HCT116 (cell line): ENCODE measurements around the gene RFC4. TPM values are rescaled to one million over a fixed set of nuclear protein-coding genes. Genes with fewer than 3 reads are reported as not detected.

Experiments used
- ATAC-seq: fragments of 200-7000 bp; cut with Tn5 transposase; 2 replicates; pipeline ENCODE4 v1.9.1; 2020; ENCODE audit warnings: mild to moderate bottlenecking, moderate library complexity
- BruUV-seq: library from RNA; stranded (reverse); fragments of 400-500 nt; replicated peaks from 2 replicates; lab custom pipeline; 2021; lab: Mats Ljungman, UMichigan
- CTCF ChIA-PET: fragments of 300-600 bp; sonication (Branson Sonifier 250); formaldehyde crosslinking; loops from one replicate; lab custom pipeline; 2021; ENCODE audit warnings: antibody characterized with exemption; lab: Charles Lee
- POLR2A ChIA-PET: fragments of 300-600, 350-600 bp; sonication (Branson Sonifier 250); formaldehyde crosslinking; loops from one replicate; lab custom pipeline; 2021; ENCODE audit warnings: antibody characterized with exemption; lab: Charles Lee
- RAD21 ChIA-PET, 2 experiments: fragments of 300-600 bp; sonication (Branson Sonifier 250); formaldehyde crosslinking; loops; one replicate each; lab custom pipeline; 2023; ENCODE audit warnings: low total read pairs in 2 of 2; ENCODE audit not compliant: uncharacterized antibody in 2 of 2, unreplicated experiment in 2 of 2, low non-redundant PET in 1 of 2; lab: Charles Lee
- DNase-seq: peaks from one replicate; pipeline ENCODE4 v3.0.0-alpha.2; 2010; ENCODE audit warnings: low read depth, low spot score
- H2AFZ ChIP-seq: fragments of 200-600 bp; shearing (Covaris generic), sonication (generic); 2 replicates; pipeline ENCODE4 v1.6.1; 2017; ENCODE audit warnings: low read depth, mixed run types, mixed read lengths, antibody characterized with exemption, low read length; ENCODE audit not compliant: poor library complexity, severe bottlenecking
- H3K27ac ChIP-seq: 2 replicates; pipeline ENCODE4 v1.5.1; 2012; ENCODE audit warnings: low read depth, low read length
- H3K27me3 ChIP-seq: fragments of 200-600 bp; sonication (generic); 2 replicates; pipeline ENCODE4 v1.6.1; 2016; ENCODE audit warnings: mixed run types, low read length, mixed read lengths; ENCODE audit not compliant: insufficient read depth
- H3K36me3 ChIP-seq, 2 experiments: fragments of 200-500 bp in 1 of 2; fragments of 200-600 bp in 1 of 2; sonication (Bioruptor generic) in 1 of 2; sonication (generic) in 1 of 2; 2 replicates each; pipeline versions ENCODE4 v1.5.1 to v1.6.1; 2014 to 2016; ENCODE audit warnings: low read length in 2 of 2, inconsistent platforms in 1 of 2, mixed read lengths in 1 of 2, mixed run types in 1 of 2; ENCODE audit not compliant: insufficient read depth in 2 of 2, control insufficient read depth in 1 of 2
- H3K4me1 ChIP-seq, 2 experiments: fragments of 200-600 bp in 1 of 2; sonication (generic) in 1 of 2; 2 replicates each; pipeline versions ENCODE4 v1.5.1 to v1.6.1; 2012 to 2017; ENCODE audit warnings: low read length in 2 of 2, inconsistent platforms in 1 of 2, mild to moderate bottlenecking in 1 of 2, mixed read lengths in 1 of 2, mixed run types in 1 of 2, moderate library complexity in 1 of 2; ENCODE audit not compliant: insufficient read depth in 2 of 2, control insufficient read depth in 1 of 2
- H3K4me2 ChIP-seq: fragments of 200-600 bp; sonication (generic); 2 replicates; pipeline ENCODE4 v1.6.1; 2017; ENCODE audit warnings: mixed run types, low read length, mixed read lengths
- H3K4me3 ChIP-seq, 2 experiments: fragments of 200-600 bp in 1 of 2; sonication (generic) in 1 of 2; replicated peaks in 1 of 2; 2 replicates each; pipeline ENCODE4 v1.5.1; 2011 to 2016; ENCODE audit warnings: low read length in 2 of 2, control low read depth in 1 of 2, low read depth in 1 of 2, mild to moderate bottlenecking in 1 of 2, mixed read lengths in 1 of 2, mixed run types in 1 of 2
- H3K79me2 ChIP-seq: fragments of 200-600 bp; sonication (generic); 2 replicates; pipeline ENCODE4 v1.6.1; 2017; ENCODE audit warnings: mild to moderate bottlenecking, mixed run types, low read length, moderate library complexity, mixed read lengths; ENCODE audit not compliant: insufficient read depth
- H3K9ac ChIP-seq: fragments of 200-600 bp; sonication (generic); 2 replicates; pipeline ENCODE4 v1.6.1; 2016; ENCODE audit warnings: low read length, mixed read lengths
- H3K9me2 ChIP-seq: fragments of 200-600 bp; sonication (generic), shearing (Covaris generic); 2 replicates; pipeline ENCODE4 v1.6.1; 2017; ENCODE audit warnings: mixed run types, mild to moderate bottlenecking, moderate library complexity; ENCODE audit not compliant: insufficient read depth
- H3K9me3 ChIP-seq, 2 experiments: fragments of 200-500 bp in 1 of 2; fragments of 200-600 bp in 1 of 2; sonication (Bioruptor generic) in 1 of 2; sonication (generic) in 1 of 2; 2 replicates each; pipeline ENCODE4 v1.6.1; 2014 to 2017; ENCODE audit warnings: low read length in 2 of 2, mixed read lengths in 2 of 2, inconsistent platforms in 1 of 2, low read depth in 1 of 2, mild to moderate bottlenecking in 1 of 2, mixed run types in 1 of 2, moderate library complexity in 1 of 2; ENCODE audit not compliant: control insufficient read depth in 1 of 2, insufficient read depth in 1 of 2
- H4K20me1 ChIP-seq: fragments of 200-600 bp; sonication (generic), shearing (Covaris generic); 2 replicates; pipeline ENCODE4 v1.6.1; 2017; ENCODE audit warnings: mixed run types, mild to moderate bottlenecking, moderate library complexity; ENCODE audit not compliant: insufficient read depth
- CEBPB ChIP-seq: IDR thresholded peaks from 2 replicates; pipeline ENCODE4 v1.6.1; 2012; ENCODE audit warnings: low read depth
- CTCF ChIP-seq, 3 experiments: fragments of 200-600 bp in 1 of 3; sonication (generic) in 1 of 3; IDR thresholded peaks in 2 of 3; conservative IDR thresholded peaks in 1 of 3; 2 replicates each; pipeline ENCODE4 v1.5.1; 2012 to 2017; ENCODE audit warnings: low read depth in 2 of 3, low read length in 2 of 3, antibody characterized with exemption in 1 of 3, borderline replicate concordance in 1 of 3, control low read depth in 1 of 3, mild to moderate bottlenecking in 1 of 3, mixed read lengths in 1 of 3, mixed run types in 1 of 3, moderate library complexity in 1 of 3; ENCODE audit not compliant: insufficient read depth in 1 of 3
- EGR1 ChIP-seq: IDR thresholded peaks from 2 replicates; pipeline ENCODE4 v1.6.1; 2012; ENCODE audit warnings: low read depth
- ELF1 ChIP-seq: IDR thresholded peaks from 2 replicates; pipeline ENCODE4 v1.6.1; 2012; ENCODE audit warnings: low read depth, borderline replicate concordance
- EZH2phosphoT487 ChIP-seq: fragments of 200-600 bp; IDR thresholded peaks from 2 replicates; pipeline ENCODE4 v1.6.1; 2018; ENCODE audit warnings: antibody characterized with exemption, borderline replicate concordance
- FOSL1 ChIP-seq: IDR thresholded peaks from 2 replicates; pipeline ENCODE4 v1.6.1; 2012; ENCODE audit warnings: low read depth
- JUND ChIP-seq: IDR thresholded peaks from 2 replicates; pipeline ENCODE4 v1.6.1; 2012
- POLR2A ChIP-seq: IDR thresholded peaks from 2 replicates; pipeline ENCODE4 v1.7.0; 2011; ENCODE audit warnings: borderline replicate concordance; ENCODE audit not compliant: insufficient read depth, insufficient read length; ENCODE audit errors: extremely low read depth
- POLR2AphosphoS5 ChIP-seq: IDR thresholded peaks from 2 replicates; pipeline ENCODE4 v1.6.1; 2011; ENCODE audit warnings: mild to moderate bottlenecking, low read depth, low read length, moderate library complexity
- RAD21 ChIP-seq: IDR thresholded peaks from 2 replicates; pipeline ENCODE4 v1.6.1; 2012; ENCODE audit warnings: low read depth, mild to moderate bottlenecking
- SRF ChIP-seq: IDR thresholded peaks from 2 replicates; pipeline ENCODE4 v1.6.1; 2012; ENCODE audit warnings: low read depth
- TCF7L2 ChIP-seq: IDR thresholded peaks from 2 replicates; pipeline ENCODE4 v1.7.0; 2011; ENCODE audit warnings: borderline replicate concordance, inconsistent platforms; ENCODE audit not compliant: insufficient read depth, insufficient read length; ENCODE audit errors: extremely low read depth
- YY1 ChIP-seq: IDR thresholded peaks from 2 replicates; pipeline ENCODE4 v1.6.1; 2011; ENCODE audit warnings: low read length, low read depth, moderate library complexity, mild to moderate bottlenecking; ENCODE audit not compliant: insufficient replicate concordance; ENCODE audit errors: extremely low read depth
- ZNF274 ChIP-seq: fragments of 200-500 bp; sonication (Bioruptor generic); IDR thresholded peaks from 2 replicates; pipeline ENCODE4 v1.6.1; 2014; ENCODE audit warnings: mild to moderate bottlenecking, low read depth, low read length, inconsistent platforms
- intact Hi-C: fragments of 100-400 bp; cut with micrococcal nuclease; formaldehyde crosslinking; loops from 2 replicates; pipeline ENCODE4 v1.10.0; 2022
- total RNA-seq: library from RNA; stranded (reverse); gene quantifications from one replicate; pipeline ENCODE4 v1.2.1, GENCODE V29; 2021; ENCODE audit not compliant: unreplicated experiment
- TF ChIP-seq, protein P1 (sequence below): IDR thresholded peaks from 2 replicates; pipeline ENCODE4 v1.6.1; 2012; ENCODE audit warnings: low read depth
- TF ChIP-seq, protein P2 (sequence below): IDR thresholded peaks from 2 replicates; pipeline ENCODE4 v1.6.1; 2012
- TF ChIP-seq, protein P3 (sequence below): IDR thresholded peaks from 2 replicates; pipeline ENCODE4 v1.6.1; 2011; ENCODE audit warnings: mild to moderate bottlenecking, low read length, moderate library complexity; ENCODE audit not compliant: insufficient replicate concordance; ENCODE audit errors: extremely low read depth

Gene RFC4
- total RNA-seq, 1 experiment from 2014 or later, result 86.2 TPM

DNA sequence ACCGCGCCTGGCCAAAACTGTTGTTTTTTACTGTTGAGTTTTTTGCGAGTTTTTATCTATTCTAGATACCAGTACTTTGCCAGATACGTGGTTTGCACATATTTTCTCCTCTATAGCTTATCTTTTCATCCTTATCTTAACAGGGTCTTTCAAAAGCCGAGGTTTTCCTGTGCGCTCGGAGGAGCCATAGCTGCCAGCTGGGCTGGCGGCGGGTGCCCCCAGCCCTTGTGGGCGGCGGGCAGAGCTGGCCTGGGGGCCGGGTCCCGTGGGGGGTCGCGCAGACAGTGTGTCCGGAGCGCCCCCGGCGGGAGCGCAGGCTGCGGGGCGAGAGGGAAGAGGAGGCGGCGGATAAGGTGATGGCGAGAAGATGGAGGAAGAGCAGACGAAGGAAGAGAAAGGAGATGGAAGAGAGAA is 34.0 kb downstream of the RFC4 start (continued):
- TF ChIP-seq, protein P1, sequence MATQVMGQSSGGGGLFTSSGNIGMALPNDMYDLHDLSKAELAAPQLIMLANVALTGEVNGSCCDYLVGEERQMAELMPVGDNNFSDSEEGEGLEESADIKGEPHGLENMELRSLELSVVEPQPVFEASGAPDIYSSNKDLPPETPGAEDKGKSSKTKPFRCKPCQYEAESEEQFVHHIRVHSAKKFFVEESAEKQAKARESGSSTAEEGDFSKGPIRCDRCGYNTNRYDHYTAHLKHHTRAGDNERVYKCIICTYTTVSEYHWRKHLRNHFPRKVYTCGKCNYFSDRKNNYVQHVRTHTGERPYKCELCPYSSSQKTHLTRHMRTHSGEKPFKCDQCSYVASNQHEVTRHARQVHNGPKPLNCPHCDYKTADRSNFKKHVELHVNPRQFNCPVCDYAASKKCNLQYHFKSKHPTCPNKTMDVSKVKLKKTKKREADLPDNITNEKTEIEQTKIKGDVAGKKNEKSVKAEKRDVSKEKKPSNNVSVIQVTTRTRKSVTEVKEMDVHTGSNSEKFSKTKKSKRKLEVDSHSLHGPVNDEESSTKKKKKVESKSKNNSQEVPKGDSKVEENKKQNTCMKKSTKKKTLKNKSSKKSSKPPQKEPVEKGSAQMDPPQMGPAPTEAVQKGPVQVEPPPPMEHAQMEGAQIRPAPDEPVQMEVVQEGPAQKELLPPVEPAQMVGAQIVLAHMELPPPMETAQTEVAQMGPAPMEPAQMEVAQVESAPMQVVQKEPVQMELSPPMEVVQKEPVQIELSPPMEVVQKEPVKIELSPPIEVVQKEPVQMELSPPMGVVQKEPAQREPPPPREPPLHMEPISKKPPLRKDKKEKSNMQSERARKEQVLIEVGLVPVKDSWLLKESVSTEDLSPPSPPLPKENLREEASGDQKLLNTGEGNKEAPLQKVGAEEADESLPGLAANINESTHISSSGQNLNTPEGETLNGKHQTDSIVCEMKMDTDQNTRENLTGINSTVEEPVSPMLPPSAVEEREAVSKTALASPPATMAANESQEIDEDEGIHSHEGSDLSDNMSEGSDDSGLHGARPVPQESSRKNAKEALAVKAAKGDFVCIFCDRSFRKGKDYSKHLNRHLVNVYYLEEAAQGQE, result no peak
- TF ChIP-seq JUND (no peak), SRF (no peak), EZH2phosphoT487 (no peak), YY1 (no peak), ELF1 (no peak), FOSL1 (no peak)
- TF ChIP-seq, all 23 proteins: peak for 0

GRCh38 chr3:186760897-186761447 is 45.3 kb downstream of the RFC4 start:
- H2AFZ ChIP-seq, result peak overlapping the region; percentile 63
- ATAC-seq (no peak), DNase-seq (no peak)
- H3K27me3 ChIP-seq, result no peaks in the 10 kb centered on the region
- no peaks in the 10 kb centered on the region for H3K79me2 ChIP-seq
- H3K9ac ChIP-seq, result no peak overlapping the region
- no peaks in the 10 kb centered on the region for H3K9me3 ChIP-seq
- no peaks in the 10 kb centered on the region for H4K20me1 ChIP-seq
- H3K27ac ChIP-seq, result no peak overlapping the region
- BruUV-seq, result no TSS peak
- RAD21 ChIA-PET, result no interaction called here
- peaks cover 0 to 21% of the 10 kb centered on the region in 2 experiments; a peak in 2 of 4 replicates for H3K4me1 ChIP-seq
- no peaks in the 10 kb centered on the region for H3K36me3 ChIP-seq
- intact Hi-C loops, result loop anchor here (1.0 kb wide), 1 partner anchor 21 kb away; no protein-coding TSS in a partner anchor
- H3K4me3 ChIP-seq, result no peak overlapping the region
- CTCF ChIA-PET, result no interaction called here
- H3K4me2 ChIP-seq, result peak overlapping the region; percentile 62; the same call in 1 of the 2 replicates
- POLR2A ChIA-PET, result interaction anchor here (0.7 kb wide), 1 partner anchor 38 kb away, joined by 5 read pairs; no protein-coding TSS in a partner anchor
- H3K9me2 ChIP-seq, result no peaks in the 10 kb centered on the region
- TF ChIP-seq, protein P2, sequence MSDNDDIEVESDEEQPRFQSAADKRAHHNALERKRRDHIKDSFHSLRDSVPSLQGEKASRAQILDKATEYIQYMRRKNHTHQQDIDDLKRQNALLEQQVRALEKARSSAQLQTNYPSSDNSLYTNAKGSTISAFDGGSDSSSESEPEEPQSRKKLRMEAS, result no peak
- TF ChIP-seq JUND (no peak), FOSL1 (no peak), TCF7L2 (no peak), CTCF (IDR thresholded peaks at IDR 0.05 in 2 of 3, conservative IDR thresholded peaks at IDR 0.05 in 1 of 3; ENCODE audit: borderline replicate concordance in 1 of 3, insufficient read depth in 1 of 3, low read depth in 2 of 3, low read length in 2 of 3) (no peak), CEBPB (no peak), EGR1 (no peak), POLR2A (no peak), POLR2AphosphoS5 (no peak), ZNF274 (no peak), SRF (no peak), RAD21 (no peak)
- TF ChIP-seq, protein P3, sequence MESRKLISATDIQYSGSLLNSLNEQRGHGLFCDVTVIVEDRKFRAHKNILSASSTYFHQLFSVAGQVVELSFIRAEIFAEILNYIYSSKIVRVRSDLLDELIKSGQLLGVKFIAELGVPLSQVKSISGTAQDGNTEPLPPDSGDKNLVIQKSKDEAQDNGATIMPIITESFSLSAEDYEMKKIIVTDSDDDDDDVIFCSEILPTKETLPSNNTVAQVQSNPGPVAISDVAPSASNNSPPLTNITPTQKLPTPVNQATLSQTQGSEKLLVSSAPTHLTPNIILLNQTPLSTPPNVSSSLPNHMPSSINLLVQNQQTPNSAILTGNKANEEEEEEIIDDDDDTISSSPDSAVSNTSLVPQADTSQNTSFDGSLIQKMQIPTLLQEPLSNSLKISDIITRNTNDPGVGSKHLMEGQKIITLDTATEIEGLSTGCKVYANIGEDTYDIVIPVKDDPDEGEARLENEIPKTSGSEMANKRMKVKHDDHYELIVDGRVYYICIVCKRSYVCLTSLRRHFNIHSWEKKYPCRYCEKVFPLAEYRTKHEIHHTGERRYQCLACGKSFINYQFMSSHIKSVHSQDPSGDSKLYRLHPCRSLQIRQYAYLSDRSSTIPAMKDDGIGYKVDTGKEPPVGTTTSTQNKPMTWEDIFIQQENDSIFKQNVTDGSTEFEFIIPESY, result no peak
